HEK293T (cell line): ENCODE results near the gene MLLT3.

Experiments used
- CTCF ChIA-PET: fragments of 350-600 bp; formaldehyde crosslinking; extraction: SDS; loops from one replicate; lab custom pipeline; 2021; ENCODE audit warnings: antibody characterized with exemption, inconsistent platforms; lab: Yijun Ruan, JAX
- POLR2A ChIA-PET: fragments of 350-600 bp; formaldehyde crosslinking; extraction: SDS; loops from one replicate; lab custom pipeline; 2020; ENCODE audit warnings: antibody characterized with exemption, inconsistent platforms; lab: Yijun Ruan, JAX
- DNase-seq: peaks from one replicate; pipeline ENCODE4 v3.0.0; 2012; ENCODE audit warnings: mixed read lengths; ENCODE audit errors: extremely low spot score
- ARNT ChIP-seq: fragments of 450-650 bp; IDR thresholded peaks from 2 replicates; pipeline ENCODE4 v1.6.1; 2017; ENCODE audit warnings: mild to moderate bottlenecking
- BHLHE40 ChIP-seq: fragments of 450-650 bp; IDR thresholded peaks from 2 replicates; pipeline ENCODE4 v1.6.1; 2016; ENCODE audit warnings: mild to moderate bottlenecking, moderate library complexity, borderline replicate concordance
- CTBP1 ChIP-seq: fragments of 450-650 bp; IDR thresholded peaks from 2 replicates; pipeline ENCODE4 v1.6.1; 2016; ENCODE audit warnings: borderline replicate concordance
- ELF4 ChIP-seq: fragments of 450-650 bp; IDR thresholded peaks from 2 replicates; pipeline ENCODE4 v1.6.1; 2017; ENCODE audit warnings: antibody characterized with exemption
- FOXA1 ChIP-seq: fragments of 450-650 bp; IDR thresholded peaks from 2 replicates; pipeline ENCODE4 v1.6.1; 2016; ENCODE audit warnings: mild to moderate bottlenecking
- FOXK2 ChIP-seq: fragments of 450-650 bp; IDR thresholded peaks from 2 replicates; pipeline ENCODE4 v1.6.1; 2016; ENCODE audit warnings: mild to moderate bottlenecking
- FOXM1 ChIP-seq: fragments of 450-650 bp; IDR thresholded peaks from 2 replicates; pipeline ENCODE4 v1.6.1; 2017; ENCODE audit warnings: mild to moderate bottlenecking, borderline replicate concordance
- HDGF ChIP-seq: fragments of 450-650 bp; IDR thresholded peaks from 2 replicates; pipeline ENCODE4 v1.6.1; 2017; ENCODE audit warnings: antibody characterized with exemption, borderline replicate concordance
- L3MBTL2 ChIP-seq: fragments of 450-650 bp; conservative IDR thresholded peaks from 2 replicates; pipeline ENCODE4 v1.6.1; 2016; ENCODE audit warnings: mild to moderate bottlenecking
- LEF1 ChIP-seq: fragments of 450-650 bp; IDR thresholded peaks from 2 replicates; pipeline ENCODE4 v1.6.1; 2017; ENCODE audit warnings: mild to moderate bottlenecking, borderline replicate concordance
- NFRKB ChIP-seq: fragments of 450-650 bp; IDR thresholded peaks from 2 replicates; pipeline ENCODE4 v1.6.1; 2016; ENCODE audit warnings: mild to moderate bottlenecking, moderate library complexity
- SP1 ChIP-seq: fragments of 450-650 bp; IDR thresholded peaks from 2 replicates; pipeline ENCODE4 v1.6.1; 2017
- SUZ12 ChIP-seq: fragments of 450-650 bp; IDR thresholded peaks from 2 replicates; pipeline ENCODE4 v1.6.1; 2016; ENCODE audit warnings: mild to moderate bottlenecking
- TARDBP ChIP-seq: fragments of 450-650 bp; IDR thresholded peaks from 2 replicates; pipeline ENCODE4 v1.6.1; 2016
- ZNF384 ChIP-seq: fragments of 450-650 bp; IDR thresholded peaks from 2 replicates; pipeline ENCODE4 v1.6.1; 2016
- TF ChIP-seq, protein P1 (sequence below): fragments of 450-650 bp; IDR thresholded peaks from 2 replicates; pipeline ENCODE4 v1.6.1; 2016

The MLLT3 gene

GRCh38 chr9:20379804-20380225 is 242.5 kb downstream of the MLLT3 start:
- no peak for DNase-seq
- CTCF ChIA-PET, result interaction anchor here (0.6 kb wide), 1 partner anchor 145 kb away, joined by 4 read pairs; no protein-coding TSS in a partner anchor

DNA sequence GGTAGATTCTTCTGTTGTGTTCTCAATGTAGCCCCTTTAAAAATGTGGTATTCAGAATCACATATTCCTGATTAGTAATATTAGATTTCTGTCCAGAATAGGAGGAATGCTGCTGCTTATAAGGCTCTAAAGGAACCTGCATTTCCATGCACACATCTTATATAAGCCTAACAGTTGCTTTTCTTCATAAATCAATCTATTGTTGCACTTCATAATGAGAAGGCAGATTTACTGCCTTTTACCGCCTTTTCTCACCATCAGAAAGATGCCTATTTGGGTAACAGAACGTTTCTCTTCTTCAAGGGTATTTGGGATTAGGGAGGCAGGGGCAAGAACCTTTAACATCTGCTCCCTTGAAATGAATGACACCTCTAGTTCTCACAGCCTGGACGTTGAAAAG is 243.4 kb downstream of the MLLT3 start:
- TF ChIP-seq FOXA1, result no peak
- TF ChIP-seq, protein P1, sequence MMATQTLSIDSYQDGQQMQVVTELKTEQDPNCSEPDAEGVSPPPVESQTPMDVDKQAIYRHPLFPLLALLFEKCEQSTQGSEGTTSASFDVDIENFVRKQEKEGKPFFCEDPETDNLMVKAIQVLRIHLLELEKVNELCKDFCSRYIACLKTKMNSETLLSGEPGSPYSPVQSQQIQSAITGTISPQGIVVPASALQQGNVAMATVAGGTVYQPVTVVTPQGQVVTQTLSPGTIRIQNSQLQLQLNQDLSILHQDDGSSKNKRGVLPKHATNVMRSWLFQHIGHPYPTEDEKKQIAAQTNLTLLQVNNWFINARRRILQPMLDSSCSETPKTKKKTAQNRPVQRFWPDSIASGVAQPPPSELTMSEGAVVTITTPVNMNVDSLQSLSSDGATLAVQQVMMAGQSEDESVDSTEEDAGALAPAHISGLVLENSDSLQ, result peak; percentile 80
- POLR2A ChIA-PET, result no interaction called here
- DNase-seq, result no peak

More at GRCh38 chr9:20379804-20380225, 242.5 kb downstream of the MLLT3 start:
- TF ChIP-seq L3MBTL2 (no peak), CTBP1 (0 out of 2 replicates have a peak, but pooled peaks have one; percentile 20), HDGF (no peak), ZNF384 (no peak; the same call in 1 of the 2 replicates), ELF4 (no peak), NFRKB (no peak)
- TF ChIP-seq, protein P1, result peak; percentile 87
- POLR2A ChIA-PET, result no interaction called here

DNA sequence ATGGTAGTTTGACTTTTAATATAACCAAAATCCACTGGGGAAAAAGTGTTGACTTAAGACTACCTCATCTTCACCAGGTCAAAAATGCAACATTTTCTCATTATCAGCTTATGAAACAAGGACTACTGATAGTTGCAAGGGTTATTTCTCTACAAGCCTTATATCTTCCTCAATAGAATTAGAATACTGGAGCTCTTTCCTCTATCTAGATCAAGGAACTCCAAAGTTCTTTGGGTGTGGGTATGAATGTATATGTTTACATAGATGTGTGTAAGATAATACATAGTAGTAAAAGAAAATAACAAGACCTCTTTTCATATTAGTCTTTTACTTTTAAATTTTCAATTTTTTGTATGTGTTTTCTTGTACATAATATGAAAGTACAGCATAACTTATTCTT is 244.5 kb downstream of the MLLT3 start:
- POLR2A ChIA-PET, result no interaction called here
- TF ChIP-seq CTBP1 (no peak), FOXK2 (no peak), BHLHE40 (no peak), HDGF (no peak), FOXM1 (no peak), FOXA1 (no peak), ZNF384 (no peak), NFRKB (no peak), LEF1 (no peak), L3MBTL2 (no peak), TARDBP (no peak), ARNT (no peak), SP1 (no peak), ELF4 (no peak), SUZ12 (no peak)
- TF ChIP-seq, protein P1, result no peak
- DNase-seq, result no peak
- CTCF ChIA-PET, result no interaction called here

More for the DNA sequence above, 243.4 kb downstream of the MLLT3 start:
- CTCF ChIA-PET, result no interaction called here

GRCh38 chr9:20376731-20377375 is 245.4 kb downstream of the MLLT3 start:
- ChIA-PET CTCF (no interaction called here), POLR2A (no interaction called here)
- no peak for DNase-seq
- no peak for TF ChIP-seq TARDBP
- TF ChIP-seq SUZ12, result no peak
- no peak for TF ChIP-seq HDGF
- TF ChIP-seq BHLHE40, result no peak
- TF ChIP-seq ZNF384, result no peak
- TF ChIP-seq L3MBTL2, result no peak
- no peak for TF ChIP-seq CTBP1

- ChIA-PET POLR2A (no interaction called here), CTCF (no interaction called here)
- TF ChIP-seq CTBP1 (no peak), ZNF384 (no peak), NFRKB (no peak), BHLHE40 (no peak)
- TF ChIP-seq, protein P1, result no peak
- DNase-seq, result no peak
Measured at GRCh38 chr9:20376042-20376441, 246.3 kb downstream of the MLLT3 start.

DNA sequence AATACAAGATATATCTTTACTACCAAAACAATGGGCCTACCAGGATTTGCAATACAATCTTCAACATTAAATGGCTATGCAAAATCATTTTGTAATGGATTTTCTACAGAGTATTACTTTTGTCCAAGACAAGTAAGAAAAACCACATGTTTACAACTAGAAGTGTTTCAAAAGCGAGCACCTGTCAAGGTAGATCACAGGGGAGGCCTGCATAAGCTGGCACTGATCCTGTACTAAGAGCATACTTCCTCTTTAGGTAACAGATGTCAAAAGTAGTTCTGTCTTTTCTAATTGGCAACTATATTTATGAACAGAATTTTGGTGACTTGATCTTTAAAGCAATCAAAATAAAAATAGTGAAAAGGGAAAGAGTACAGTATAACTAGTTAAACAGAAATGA is 249.0 kb downstream of the MLLT3 start:
- TF ChIP-seq TARDBP (no peak), ELF4 (no peak), HDGF (no peak), SP1 (no peak), FOXA1 (no peak), FOXK2 (no peak), ARNT (no peak), BHLHE40 (no peak), FOXM1 (no peak), SUZ12 (no peak), ZNF384 (no peak), CTBP1 (no peak)
- TF ChIP-seq, protein P1, result no peak
- ChIA-PET POLR2A (interaction anchor here (0.8 kb wide), 1 partner anchor 249 kb away, joined by 5 read pairs; the partner anchor contains the start of gene MLLT3), CTCF (no interaction called here)

More for the DNA sequence above, 249.0 kb downstream of the MLLT3 start:
- DNase-seq, result no peak
